ENCODE measurements around the gene CNTN6.

GRCh38 chr3:1117843-1118473, 25.1 kb downstream of the CNTN6 start:
- TF ChIP-seq CTCF (CRISPR knock-in tag; IDR thresholded peaks at IDR 0.05) (no peak), EP300 (IDR thresholded peaks at IDR 0.05; ENCODE audit: low read depth in 2 of 2, low read length in 2 of 2) (no peak), EP300 (CRISPR knock-in tag; IDR thresholded peaks at IDR 0.05; ENCODE audit: borderline replicate concordance) (no peak), CBX5 (CRISPR knock-in tag; IDR thresholded peaks at IDR 0.05; ENCODE audit: borderline replicate concordance) (no peak), SMC3 (IDR thresholded peaks at IDR 0.05; ENCODE audit: low read length) (no peak), POLR2A (IDR thresholded peaks at IDR 0.05; ENCODE audit: insufficient read depth in 1 of 2, low read depth in 2 of 2, low read length in 2 of 2) (no peak), EZH2 (conservative IDR thresholded peaks at IDR 0.05; ENCODE audit: low read depth, low read length) (no peak)
